SW480 (cell line): Measurements from ENCODE around the gene TXNRD1.
"Not testable (repeated sequence)": the region's sequence is repeated elsewhere in the genome, so short reads cannot be mapped to it uniquely, and the experiment has no call there.

ENCODE experiments used
- DNase-seq: peaks from one replicate; pipeline ENCODE4 v3.0.0-alpha.2; 2016; ENCODE audit warnings: low spot score

The TXNRD1 gene

DNA sequence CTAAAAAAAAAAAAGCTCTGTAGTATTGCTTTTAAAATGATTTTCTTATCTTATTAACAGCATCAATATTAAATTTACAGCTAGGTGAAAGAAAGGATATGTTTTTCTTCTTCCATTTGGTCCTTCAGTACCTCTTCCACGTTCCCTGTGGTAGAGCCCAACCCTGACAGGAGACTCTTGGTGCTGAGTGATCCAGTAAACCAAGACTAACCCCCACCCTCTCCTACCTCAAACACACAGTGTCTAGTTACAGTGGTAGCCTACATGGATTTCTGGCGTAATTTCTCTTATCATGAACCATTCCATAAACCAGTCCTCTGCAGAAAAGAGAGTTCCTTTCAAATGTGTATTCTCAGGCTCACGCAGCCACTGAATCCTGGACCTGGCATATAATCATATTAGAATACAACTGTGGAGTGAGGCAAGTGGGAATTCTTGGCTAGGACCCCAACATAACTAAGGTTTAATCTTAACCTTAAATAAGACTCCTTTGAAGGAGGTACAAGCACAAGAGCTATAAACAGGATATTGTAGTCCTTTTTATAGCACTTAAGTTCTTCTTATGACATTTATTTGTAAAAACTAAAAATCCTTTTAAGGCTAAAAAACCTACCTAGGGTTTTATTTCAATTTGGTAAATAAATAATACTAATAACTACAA lies 27.1 kb downstream of the TXNRD1 start:
- no peak for DNase-seq

GRCh38 chr12:104243551-104243950 lies 28.0 kb downstream of the TXNRD1 start:
- no peak for DNase-seq

- no peak for DNase-seq
Observed at GRCh38 chr12:104243971-104244370, 28.4 kb downstream of the TXNRD1 start.

DNA sequence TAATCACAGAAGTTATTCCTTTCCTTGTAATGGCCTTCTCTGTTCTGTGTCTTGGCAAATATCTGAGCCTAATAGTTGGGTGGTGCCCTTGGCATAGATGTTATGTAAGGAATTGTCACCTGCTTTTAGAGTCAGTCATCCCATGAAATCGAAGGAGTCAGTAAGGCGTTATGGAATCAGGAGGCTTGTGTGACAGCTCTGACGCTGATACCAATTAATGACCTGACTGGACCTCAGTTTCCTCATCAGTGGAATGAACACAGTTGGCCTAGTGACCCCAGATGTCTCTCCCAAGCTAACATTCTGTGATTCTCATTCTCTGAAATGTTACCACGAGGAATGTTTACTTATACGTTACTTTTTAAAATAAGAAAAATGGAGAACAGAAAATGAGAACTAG lies 32.1 kb downstream of the TXNRD1 start:
- DNase-seq = no peak

DNA sequence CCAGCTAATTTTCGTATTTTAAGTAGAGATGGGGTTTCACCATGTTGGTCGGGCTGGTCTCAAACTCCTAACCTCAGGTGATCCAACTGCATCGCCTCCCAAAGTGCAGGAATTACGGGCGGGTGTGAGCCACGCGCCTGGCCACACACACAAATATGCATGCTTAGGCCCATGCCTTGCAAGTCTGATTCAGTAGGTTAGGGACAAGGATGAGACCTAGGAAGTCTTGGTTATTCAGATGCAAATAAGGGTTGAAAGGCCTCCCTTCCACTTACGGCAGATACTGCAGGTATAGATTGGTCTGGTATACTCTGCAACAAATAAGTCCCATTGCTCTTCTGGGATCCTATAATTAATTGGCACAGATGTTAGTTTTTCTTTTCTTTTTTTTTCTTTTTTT lies 32.9 kb downstream of the TXNRD1 start:
- no peak for DNase-seq

GRCh38 chr12:104249017-104249416 lies 33.4 kb downstream of the TXNRD1 start:
- DNase-seq = no peak

DNA sequence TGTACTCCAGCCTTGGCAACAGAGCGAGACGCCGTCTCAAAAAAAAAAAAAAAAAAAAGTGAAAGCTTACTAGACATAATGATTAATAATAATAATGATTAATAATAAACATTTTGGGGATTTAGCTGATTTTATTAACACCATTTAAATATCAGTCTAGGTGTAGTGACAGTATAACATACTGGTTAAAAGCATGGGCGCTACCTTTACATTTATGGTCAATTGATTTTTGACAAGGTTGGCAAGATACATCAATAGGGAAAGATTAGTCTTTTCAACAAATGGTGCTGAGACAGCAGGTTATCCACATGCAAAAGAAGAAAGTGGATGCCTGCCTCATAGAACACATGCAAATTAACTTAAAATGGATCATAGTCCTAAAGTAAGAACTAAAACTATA lies 34.3 kb downstream of the TXNRD1 start:
- no peak for DNase-seq

DNA sequence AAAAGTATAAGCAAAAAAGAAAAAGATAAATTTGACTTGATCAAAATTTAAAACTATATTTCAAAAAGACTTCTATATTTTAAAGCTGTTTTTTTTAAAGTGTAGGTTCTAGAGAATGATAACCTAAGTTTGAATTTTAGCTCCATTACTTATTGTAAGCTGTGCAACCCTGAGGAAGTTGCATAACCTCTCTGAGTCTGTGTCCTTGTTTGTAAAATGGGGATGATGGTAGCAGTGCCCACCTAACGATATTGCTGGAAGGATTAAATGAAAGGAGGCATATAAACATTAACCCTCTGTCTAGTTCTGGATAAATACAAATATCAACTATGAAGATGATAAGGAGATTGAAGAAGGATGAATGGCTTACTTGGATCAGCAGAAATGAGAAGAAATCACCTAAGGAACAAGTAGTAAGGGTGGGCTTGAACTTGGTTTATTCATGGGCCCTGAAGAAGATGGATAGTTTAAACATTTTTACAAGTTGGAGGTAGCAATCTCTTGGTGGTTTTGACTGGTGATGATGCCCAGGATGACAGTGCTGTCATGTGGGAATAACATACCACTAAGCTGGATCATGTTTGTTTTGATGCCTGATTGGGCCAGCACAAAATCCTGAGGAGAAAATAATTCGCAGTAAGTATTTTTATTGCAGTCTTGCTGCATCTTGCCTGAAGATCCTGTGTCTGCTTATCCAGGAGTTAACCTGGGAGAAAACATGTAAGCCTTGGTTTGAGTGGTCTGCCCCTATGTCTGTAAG lies 35.0 kb downstream of the TXNRD1 start:
- DNase-seq = no peak

DNA sequence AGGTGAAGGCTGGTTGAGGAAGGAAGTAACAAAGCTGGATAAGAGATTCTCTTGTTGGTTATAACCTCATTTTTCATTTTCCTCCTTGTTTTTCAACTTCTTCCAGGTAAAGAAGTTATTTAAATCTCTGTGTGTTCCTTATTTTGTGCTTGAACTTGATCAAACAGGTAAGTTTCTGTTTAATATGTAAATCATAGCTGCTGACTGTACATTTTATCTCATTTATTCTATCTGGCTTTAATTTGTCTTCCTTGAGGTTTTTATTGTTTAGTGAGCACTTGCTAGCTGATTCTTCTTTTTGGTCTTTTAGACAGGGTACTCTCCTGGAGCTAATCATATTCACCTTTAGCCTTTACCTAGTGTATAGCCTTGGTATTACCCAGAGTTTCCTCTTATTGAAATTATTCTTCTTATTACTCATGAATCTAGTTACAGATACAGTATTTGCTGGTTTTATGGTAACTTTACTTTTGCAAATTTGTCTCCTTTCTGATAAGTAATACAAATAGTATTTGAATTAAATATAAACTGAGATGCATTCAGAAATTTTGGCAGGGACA lies 42.4 kb downstream of the TXNRD1 start:
- no peak for DNase-seq

GRCh38 chr12:104258476-104259067 lies 43.0 kb downstream of the TXNRD1 start:
- no peak for DNase-seq

DNA sequence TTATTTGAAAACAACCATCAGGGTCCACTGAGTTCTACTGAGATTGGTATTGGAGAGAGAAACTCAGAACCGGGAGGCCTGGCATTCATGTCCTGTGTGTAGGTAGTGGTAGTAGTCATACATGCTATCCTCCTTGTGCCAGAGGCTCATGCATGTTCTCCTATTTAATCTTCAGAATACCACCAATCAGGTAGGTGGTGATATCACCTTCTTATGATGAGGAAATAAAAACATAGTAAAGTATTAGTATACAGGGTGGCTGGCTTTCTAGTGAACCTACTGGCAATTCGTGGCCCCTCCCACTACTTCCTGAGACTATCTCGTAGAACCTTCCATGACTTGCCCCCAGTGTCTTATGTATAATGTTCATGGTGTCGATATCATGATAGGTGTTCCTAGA lies 47.4 kb downstream of the TXNRD1 start:
- no peak for DNase-seq

GRCh38 chr12:104263580-104264358 lies 48.2 kb downstream of the TXNRD1 start:
- no peak for DNase-seq

DNA sequence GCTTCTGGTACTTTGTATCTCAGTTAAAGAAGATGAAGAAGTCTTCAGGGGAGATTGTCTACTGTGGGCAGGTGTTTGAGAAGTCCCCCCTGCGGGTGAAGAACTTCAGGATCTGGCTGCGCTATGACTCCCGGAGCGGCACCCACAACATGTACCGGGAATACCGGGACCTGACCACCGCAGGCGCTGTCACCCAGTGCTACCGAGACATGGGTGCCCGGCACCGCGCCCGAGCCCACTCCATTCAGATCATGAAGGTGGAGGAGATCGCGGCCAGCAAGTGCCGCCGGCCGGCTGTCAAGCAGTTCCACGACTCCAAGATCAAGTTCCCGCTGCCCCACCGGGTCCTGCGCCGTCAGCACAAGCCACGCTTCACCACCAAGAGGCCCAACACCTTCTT lies 49.9 kb downstream of the TXNRD1 start:
- not testable (repeated sequence) for DNase-seq

DNA sequence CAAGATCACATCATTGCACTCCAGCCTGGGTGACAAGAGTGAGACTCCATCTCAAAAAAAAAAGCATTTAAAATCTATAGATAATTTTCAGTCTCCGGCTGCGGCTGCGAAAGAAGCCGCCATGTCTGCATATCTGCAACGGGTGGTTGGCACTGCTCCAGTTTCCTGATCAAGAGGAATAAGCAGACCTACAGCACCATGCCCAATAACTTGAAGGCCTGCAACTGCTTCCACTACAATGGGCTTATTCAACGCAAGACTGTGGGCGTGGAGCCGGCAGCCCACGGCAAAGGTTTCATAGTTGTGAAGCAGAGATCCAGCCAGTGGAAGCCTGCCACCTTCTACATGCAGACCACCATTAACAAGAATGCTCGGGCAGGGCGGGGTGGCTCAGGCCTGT lies 57.4 kb downstream of the TXNRD1 start:
- no peak for DNase-seq

- no peak for DNase-seq
Observed at GRCh38 chr12:104273503-104273902, 57.9 kb downstream of the TXNRD1 start.

GRCh38 chr12:104274811-104275210 lies 59.2 kb downstream of the TXNRD1 start:
- no peak for DNase-seq

GRCh38 chr12:104275689-104276088 lies 60.1 kb downstream of the TXNRD1 start:
- DNase-seq = no peak

DNA sequence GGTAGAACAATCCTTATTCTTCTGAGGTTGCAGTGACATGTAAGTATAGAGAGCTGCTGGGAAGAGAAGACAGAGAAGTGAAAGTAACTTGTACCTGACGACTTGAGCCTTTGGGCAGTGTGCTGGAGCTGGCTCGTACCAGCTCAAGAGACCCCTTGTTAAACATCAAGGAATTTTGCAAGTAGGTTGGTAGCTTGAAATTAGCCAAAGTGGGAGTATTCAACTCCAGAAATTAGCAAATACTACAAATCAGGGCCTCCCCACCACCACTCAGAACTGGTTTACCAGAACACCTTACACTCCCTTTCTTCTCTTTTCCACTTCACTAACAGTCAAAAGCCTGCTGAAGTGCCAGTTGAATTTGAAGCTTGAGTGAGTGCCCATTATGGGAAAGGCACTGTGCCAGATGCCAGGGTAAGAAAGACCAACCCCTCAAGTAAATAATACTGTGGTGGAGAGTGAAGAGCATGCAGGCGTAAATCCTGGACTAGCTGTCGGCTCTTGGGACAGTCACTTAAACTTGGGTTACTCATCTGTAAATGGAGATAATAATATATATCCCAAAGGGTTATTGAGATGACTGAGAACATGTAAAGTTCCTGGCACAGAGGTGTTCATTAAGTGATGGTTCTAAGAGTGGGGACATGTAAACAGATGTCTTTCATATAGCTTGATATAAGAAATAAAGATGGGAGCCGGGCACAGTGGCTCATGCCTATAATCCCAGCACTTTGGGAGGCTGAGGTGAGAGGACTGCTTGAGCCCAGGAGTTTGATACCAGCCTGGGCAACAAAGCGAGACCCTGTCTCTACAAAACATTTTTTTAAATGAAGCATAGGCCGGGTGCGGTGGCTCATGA lies 60.9 kb downstream of the TXNRD1 start:
- peak; percentile 36 for DNase-seq

DNA sequence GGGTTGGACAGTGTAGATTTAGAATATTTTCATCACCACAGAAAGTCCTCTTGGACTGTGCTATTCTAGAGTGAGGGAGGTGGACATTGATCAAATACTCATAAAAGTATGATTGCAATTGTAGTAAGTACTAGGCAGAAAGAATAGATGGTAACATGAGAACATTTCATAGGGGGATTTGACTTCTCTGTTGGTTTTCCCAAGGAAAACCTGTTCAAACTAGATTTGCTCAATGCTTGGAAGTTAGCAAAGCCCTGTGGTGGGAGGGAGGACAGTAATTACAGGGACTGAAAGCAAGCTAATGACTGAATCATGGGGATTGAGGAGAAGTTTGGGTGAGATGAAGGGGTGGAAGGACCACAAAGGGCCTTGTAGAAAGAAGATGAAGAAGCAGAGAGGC lies 63.6 kb downstream of the TXNRD1 start:
- DNase-seq = no peak

- no peak for DNase-seq
Observed at GRCh38 chr12:104280111-104280510, 64.5 kb downstream of the TXNRD1 start.

- peak; percentile 79 for DNase-seq
Observed at GRCh38 chr12:104280717-104281458, 65.3 kb downstream of the TXNRD1 start.
